GOT3 (cell line): Measurements from ENCODE around the gene GLDN.

Source experiments
- DNase-seq: peaks from one replicate; lab custom pipeline; 2025; ENCODE audit warnings: mixed read lengths; lab: John Stamatoyannopoulos, UW

Gene GLDN

GRCh38 chr15:51322621-51323296, 18.7 kb upstream of the GLDN start:
- no peak for DNase-seq

GRCh38 chr15:51323749-51324148, 17.7 kb upstream of the GLDN start:
- no peak for DNase-seq

- DNase-seq, result no peak
These were observed 16.3 kb upstream of the GLDN start for GRCh38 chr15:51325167-51325566.

GRCh38 chr15:51327081-51327480, 14.4 kb upstream of the GLDN start:
- DNase-seq, result no peak

GRCh38 chr15:51328926-51329325, 12.5 kb upstream of the GLDN start:
- no peak for DNase-seq

- no peak for DNase-seq
These were observed 10.3 kb upstream of the GLDN start for GRCh38 chr15:51331141-51331540.

GRCh38 chr15:51332206-51333147, 9.0 kb upstream of the GLDN start:
- no peak for DNase-seq

- DNase-seq, result no peak
These were observed 7.9 kb upstream of the GLDN start for GRCh38 chr15:51333571-51333970.

- no peak for DNase-seq
These were observed 7.4 kb upstream of the GLDN start for GRCh38 chr15:51334011-51334451.

- no peak for DNase-seq
These were observed 6.4 kb upstream of the GLDN start for GRCh38 chr15:51335087-51335486.

GRCh38 chr15:51335538-51336410, 5.7 kb upstream of the GLDN start:
- DNase-seq, result no peak

GRCh38 chr15:51338496-51338895, 3.0 kb upstream of the GLDN start, which contains the start of gene CYP19A1:
TSS of gene CYP19A1 (minus strand) at chr15:51338596. CDS start at chr15:51242912, 95,684 bp downstream.
- DNase-seq, result no peak

GRCh38 chr15:51342227-51342999, 958 bp downstream of the GLDN start:
- no peak for DNase-seq

- DNase-seq, result no peak
These were observed 2.0 kb downstream of the GLDN start for GRCh38 chr15:51343466-51343865.

- no peak for DNase-seq
These were observed 4.7 kb downstream of the GLDN start for GRCh38 chr15:51346136-51346535.

- DNase-seq, result no peak
These were observed 7.2 kb downstream of the GLDN start for GRCh38 chr15:51348688-51349087.

- DNase-seq, result no peak
These were observed 7.8 kb downstream of the GLDN start for GRCh38 chr15:51349156-51349844.

- DNase-seq, result no peak
These were observed 9.3 kb downstream of the GLDN start for GRCh38 chr15:51350723-51351122.

GRCh38 chr15:51353976-51354375, 12.5 kb downstream of the GLDN start:
- no peak for DNase-seq

GRCh38 chr15:51355096-51355495, 13.6 kb downstream of the GLDN start:
- DNase-seq, result no peak

- no peak for DNase-seq
These were observed 14.7 kb downstream of the GLDN start for GRCh38 chr15:51356147-51356546.
